GM21447 (cell line): Measurements from ENCODE around the gene IL36RN.
A peak's percentile ranks its signal among the peaks of the same experiment; 100 is the strongest.
"Not testable (repeated sequence)": the region's sequence is repeated elsewhere in the genome, so short reads cannot be mapped to it uniquely, and the experiment has no call there.

Source experiments
- ATAC-seq: cut with Tn5 transposase; IDR thresholded peaks from one replicate; pipeline ENCODE4 v1.9.1; 2021; ENCODE audit not compliant: unreplicated experiment

The IL36RN gene

DNA sequence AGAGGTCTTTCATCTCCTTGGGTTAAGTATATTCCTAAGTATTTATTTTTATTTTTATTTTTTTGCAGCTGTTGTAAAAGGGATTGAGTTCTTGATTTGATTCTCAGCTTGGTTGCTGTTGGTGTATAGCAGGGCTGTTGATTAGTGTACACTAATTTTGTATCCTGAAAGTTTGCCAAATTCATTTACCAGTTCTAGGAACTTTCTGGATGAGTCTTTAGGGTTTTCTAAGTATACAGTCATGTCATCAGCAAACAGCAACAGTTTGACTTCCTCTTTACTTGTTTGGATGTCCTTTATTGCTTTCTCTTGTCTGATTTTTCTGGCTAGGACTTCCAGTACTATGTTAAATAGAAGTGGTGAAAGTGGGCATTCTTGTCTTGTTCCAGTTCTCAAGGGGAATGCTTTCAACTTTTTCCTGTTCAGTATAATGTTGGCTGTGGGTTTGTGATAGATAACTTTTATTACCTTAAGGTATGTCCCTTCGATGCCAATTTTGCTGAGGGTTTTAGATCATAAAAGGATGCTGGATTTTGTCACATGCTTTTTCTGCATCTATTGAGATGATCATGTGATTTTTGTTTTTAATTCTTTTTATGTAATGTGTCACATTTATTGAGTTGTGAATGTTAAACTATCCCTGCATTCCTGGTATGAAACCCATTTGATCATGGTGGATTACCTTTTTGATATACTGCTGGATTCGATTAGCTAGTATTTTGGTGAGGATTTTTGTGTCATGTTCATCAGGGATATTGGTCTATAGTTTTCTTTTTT lies 38.0 kb downstream of the IL36RN start:
- not testable (repeated sequence) for ATAC-seq

DNA sequence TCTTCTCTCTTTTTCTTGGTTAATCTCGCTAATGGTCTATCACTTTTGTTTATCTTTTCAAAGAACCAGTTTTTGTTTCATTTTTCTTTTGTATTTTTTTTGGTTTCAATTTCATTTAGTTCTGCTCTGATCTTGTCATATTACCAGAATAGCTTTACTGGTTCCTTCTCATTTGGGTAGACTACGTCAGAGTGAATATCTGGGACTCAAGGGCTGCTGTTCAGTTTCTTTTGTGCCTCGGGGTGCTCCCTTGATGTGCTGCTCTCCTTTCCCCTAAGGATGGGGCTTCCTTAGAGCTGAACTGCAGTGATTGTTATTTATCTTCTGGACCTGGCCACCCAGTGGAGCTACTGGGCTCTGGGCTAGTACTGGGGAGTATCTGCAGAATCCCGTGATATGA lies 39.0 kb downstream of the IL36RN start:
- peak; percentile 87 for ATAC-seq

DNA sequence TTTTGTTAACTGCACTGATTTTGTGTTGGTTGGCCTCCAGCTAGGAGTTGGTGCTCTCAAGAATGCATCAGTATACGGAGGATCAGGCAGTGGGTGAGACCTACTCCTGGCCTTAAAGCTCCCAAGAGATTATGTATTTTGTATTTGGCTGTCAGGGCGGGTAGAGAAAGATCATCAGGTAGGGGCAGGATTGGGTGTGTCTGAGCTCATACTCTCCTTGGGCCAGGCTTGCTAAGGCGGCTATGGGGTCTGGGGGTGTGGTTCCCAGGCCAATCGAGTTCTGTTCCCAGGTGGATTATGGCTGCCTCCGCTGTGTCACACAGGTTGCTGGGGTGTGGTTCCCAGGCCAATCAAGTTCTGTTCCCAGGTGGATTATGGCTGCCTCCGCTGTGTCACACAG lies 39.5 kb downstream of the IL36RN start:
- no peak for ATAC-seq

DNA sequence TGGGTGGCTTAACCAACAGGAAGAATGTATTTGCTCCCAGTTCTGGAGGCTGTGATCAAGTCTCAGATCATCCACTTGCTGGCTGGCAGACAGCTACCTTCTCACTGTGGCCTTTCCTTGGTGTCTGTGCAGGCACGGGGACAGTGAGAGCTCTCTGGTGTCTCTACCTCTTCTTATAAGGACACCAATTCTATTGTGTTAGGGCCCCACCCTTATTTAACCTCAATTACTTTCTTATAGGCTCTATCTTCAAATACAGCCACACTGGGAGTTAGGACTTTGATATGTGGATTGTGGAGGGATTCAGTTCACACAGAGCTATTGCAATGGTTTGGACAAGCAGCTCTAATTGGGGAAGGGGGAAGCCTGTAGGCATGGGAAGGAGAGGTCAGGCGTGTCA lies 43.1 kb downstream of the IL36RN start:
- ATAC-seq, result no peak

DNA sequence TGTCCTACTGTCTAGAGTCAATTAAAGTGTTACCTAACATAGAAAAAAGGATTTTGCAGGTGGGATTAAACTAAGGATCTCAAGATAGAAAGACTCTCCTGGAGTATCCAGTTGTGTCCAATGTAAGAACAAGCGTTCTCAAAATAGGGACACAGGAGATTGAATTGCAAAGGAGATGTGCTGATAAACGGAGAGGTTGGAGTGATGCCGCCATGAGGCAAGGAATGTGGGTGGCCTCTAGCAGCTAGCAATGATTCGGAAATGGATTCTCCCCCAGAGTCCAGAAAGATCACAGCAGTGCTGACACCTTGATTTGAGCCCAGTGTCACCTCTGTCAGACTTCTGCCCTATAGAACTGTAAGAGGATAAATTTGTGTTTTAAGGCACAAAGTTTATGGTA lies 44.3 kb downstream of the IL36RN start:
- ATAC-seq, result no peak

DNA sequence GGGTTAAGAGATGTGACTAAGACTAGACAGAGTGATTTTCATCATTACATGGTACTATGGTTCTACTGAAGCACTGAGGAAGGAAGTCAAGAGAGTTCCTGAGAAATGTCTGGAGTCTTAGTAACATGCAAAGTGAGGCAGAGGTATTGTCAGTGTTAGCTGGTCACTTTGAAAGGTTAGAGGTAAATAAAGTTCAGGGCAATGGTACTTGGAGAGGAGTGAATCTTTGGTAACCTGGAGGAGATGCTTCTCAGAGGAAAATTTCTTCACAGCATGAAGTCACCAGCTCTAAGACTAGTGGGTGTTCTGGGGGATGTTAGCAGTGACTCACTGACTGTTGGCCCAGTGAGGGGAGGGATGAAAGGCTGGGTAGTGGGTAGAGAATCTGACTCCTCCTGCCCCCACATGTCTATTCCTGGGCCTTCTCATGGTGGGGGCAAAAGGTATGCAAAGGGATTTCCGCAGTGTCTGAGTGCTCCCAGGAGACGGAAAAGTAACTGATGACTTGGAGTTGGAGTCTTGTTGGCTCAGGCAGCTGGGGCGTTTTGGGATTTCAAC lies 45.1 kb downstream of the IL36RN start:
- no peak for ATAC-seq

DNA sequence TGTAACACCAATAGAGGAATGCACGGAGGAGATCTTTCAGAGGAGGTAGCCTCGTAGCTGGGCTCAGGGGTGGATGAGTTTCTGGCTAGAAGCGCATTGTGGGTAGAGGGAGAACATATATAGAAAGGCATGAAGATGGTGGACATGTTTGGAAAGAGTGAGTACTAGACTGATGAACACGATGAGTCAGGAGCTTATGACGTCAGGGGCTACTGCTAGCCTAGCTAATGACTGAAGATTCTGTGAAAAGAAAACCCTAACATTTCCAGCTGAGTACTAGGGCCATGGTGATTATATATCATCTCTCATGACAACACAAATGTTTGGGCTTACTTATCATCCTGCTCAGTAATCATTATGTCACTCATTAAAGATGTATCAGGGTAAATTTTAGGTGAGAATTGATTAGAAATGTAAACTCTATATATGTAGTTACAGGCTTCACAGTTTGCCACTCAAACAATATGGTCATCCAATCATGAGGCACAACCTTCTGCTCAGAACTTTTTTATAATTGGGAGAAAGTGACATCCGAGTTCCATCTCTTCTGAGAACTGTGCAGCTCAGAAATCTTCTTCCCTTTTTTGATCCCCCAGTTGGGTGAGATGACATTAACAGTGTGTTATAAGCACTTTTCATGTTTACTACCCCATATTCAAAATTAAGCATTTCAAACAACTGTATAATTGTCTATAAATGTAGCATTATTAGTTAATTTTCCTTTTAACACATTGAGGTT lies 46.2 kb downstream of the IL36RN start:
- no peak for ATAC-seq

DNA sequence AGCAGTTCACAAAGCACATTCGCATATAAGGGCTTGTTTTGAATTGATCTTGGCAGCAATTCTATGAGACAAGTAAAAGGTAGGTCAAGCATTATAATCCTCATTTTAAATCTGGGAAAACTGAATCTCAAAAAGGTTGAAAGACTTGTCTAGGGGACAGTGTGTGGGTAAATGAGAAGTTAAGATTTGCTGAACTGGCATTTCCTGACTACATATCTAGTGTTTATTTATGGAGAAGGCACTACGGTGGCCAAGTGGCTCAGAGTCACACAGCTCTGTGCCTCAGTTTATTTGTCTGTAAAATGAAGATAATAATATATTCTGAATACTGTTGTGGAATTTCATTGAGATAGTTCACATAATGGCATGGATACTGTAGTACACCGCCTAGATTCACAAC lies 52.1 kb downstream of the IL36RN start:
- no peak for ATAC-seq

DNA sequence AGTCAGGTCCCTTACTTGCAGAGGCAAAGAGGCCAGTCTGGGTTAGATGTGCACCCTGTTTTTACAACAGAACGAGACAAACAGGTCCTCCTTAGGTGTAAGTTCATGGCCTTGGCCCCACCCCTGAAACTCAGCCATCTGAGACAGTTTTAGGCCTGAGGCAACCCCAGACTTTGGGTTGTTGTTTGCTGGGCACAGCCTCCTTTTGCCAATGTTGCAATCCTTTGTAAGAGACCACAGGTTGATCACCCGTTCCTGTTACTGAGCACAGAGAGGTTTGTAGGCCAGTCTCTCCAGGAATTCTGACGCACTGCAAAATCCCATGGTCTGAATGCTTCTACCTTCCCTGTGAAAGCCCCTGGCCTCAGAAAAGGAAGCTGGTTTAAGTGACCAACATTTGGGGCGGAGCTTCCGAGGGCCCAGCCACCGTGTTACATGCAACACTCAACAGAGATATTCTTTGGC lies 52.9 kb downstream of the IL36RN start:
- ATAC-seq, result no peak

DNA sequence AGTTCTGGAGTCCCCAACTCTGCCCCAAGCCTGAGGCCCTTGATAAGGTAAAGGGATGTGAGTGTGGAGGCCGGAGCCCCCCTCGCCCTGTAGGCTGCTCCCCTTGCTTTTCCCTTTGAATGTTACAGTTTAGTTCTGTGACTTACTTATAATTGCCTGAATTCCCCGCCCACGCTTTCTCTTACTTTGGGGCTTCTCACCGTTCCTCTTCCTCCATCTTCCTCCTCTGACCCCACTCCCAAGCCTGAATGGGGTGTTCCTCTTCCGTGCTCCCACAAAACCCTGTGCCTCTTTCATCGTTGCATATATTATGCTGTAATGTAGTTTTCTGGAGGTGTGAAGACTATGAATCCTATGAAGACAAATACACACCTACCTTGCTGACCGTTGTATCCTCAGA lies 53.4 kb downstream of the IL36RN start:
- no peak for ATAC-seq

DNA sequence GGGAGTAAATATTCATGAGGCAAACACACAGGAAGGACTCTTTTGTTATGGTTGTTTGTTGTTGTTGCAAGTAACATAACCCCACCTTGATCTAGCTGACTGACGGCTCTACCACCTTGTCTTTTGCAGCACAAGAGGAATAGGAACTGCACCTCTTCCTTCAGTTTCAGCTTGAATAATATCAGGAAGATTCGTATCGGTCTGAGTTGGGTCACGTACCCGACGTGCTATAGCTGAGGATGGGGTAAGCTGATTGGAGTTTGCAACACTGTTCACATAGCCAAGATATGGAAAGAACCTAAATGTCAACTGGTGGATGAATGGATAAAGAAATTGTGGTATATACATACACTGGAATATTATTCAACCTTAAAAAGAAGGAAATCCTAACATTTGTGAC lies 53.9 kb downstream of the IL36RN start:
- no peak for ATAC-seq

DNA sequence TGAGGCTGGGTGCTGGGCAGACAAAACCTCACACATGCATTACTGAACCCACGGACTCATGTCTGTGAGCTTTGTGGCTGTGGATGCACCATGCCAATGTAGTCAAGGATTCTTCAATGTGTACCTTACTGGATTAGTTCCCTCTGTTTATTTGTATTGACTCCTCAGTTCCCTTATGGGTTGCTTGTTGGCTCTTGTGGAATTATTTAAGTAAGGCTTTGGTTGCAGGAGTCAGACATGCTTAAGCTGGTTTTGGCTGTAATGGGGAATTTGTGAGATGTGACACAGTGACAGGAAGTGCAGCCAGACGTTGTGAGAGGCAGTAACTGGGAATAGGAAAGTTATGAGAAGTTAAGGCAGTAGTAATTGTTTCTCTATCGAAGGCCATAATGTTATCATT lies 54.8 kb downstream of the IL36RN start:
- no peak for ATAC-seq
